ENCODE results near the gene RABEP1. TPM values are rescaled to one million over a fixed set of nuclear protein-coding genes. Genes with fewer than 3 reads are reported as not detected.

RABEP1 gene
- polyA plus RNA-seq, 1 of the 3 experiments (the other 2 are of a cell fraction): 9.7 TPM

DNA sequence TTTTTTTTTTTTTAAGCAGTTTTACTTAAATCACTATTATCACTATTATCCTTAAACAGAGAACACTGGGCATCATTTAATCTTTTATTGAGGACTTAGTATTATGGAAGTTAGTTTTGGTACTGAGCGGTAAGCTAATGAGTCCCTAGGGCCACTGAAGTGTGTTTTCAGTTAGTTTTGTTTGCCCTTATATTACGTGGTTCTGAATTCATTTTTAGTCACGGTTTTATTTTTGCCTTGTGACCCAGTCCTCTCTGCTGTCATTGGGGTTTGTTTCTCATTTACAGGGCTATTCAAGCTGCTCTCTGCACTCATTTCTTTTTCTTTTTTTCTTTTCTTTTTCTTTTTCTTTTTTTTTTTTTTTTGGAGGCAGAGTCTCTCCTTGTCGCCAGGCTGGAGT is 17.3 kb downstream of the RABEP1 start:
- ChIA-PET CTCF (no interaction called here), POLR2A (no interaction called here)
- TF ChIP-seq, protein P1, sequence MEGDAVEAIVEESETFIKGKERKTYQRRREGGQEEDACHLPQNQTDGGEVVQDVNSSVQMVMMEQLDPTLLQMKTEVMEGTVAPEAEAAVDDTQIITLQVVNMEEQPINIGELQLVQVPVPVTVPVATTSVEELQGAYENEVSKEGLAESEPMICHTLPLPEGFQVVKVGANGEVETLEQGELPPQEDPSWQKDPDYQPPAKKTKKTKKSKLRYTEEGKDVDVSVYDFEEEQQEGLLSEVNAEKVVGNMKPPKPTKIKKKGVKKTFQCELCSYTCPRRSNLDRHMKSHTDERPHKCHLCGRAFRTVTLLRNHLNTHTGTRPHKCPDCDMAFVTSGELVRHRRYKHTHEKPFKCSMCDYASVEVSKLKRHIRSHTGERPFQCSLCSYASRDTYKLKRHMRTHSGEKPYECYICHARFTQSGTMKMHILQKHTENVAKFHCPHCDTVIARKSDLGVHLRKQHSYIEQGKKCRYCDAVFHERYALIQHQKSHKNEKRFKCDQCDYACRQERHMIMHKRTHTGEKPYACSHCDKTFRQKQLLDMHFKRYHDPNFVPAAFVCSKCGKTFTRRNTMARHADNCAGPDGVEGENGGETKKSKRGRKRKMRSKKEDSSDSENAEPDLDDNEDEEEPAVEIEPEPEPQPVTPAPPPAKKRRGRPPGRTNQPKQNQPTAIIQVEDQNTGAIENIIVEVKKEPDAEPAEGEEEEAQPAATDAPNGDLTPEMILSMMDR (IDR thresholded peaks at IDR 0.05): no peak
- TF ChIP-seq TAF1 (IDR thresholded peaks at IDR 0.05; ENCODE audit: borderline replicate concordance, low read depth, low read length) (no peak), FOSL2 (IDR thresholded peaks at IDR 0.05; ENCODE audit: borderline replicate concordance, low read depth) (no peak), GATA2 (CRISPR knock-in tag; IDR thresholded peaks at IDR 0.05) (no peak), ELF1 (IDR thresholded peaks at IDR 0.05) (no peak), EZH2phosphoT487 (IDR thresholded peaks at IDR 0.05; ENCODE audit: borderline replicate concordance, low read depth) (no peak), MXI1 (IDR thresholded peaks at IDR 0.05; ENCODE audit: low read depth, low read length) (no peak), GABPA (IDR thresholded peaks at IDR 0.05; ENCODE audit: low read depth) (no peak), NRF1 (IDR thresholded peaks at IDR 0.05; ENCODE audit: low read depth, low read length) (no peak), NFIC (IDR thresholded peaks at IDR 0.05; ENCODE audit: borderline replicate concordance) (no peak), RXRA (IDR thresholded peaks at IDR 0.05; ENCODE audit: borderline replicate concordance, low read depth) (no peak), SIN3A (IDR thresholded peaks at IDR 0.05; ENCODE audit: borderline replicate concordance, low read depth, low read length) (no peak), RAD21 (IDR thresholded peaks at IDR 0.05; ENCODE audit: low read length) (no peak), YY1 (IDR thresholded peaks at IDR 0.05; ENCODE audit: low read depth) (no peak)
- TF ChIP-seq, protein P2, sequence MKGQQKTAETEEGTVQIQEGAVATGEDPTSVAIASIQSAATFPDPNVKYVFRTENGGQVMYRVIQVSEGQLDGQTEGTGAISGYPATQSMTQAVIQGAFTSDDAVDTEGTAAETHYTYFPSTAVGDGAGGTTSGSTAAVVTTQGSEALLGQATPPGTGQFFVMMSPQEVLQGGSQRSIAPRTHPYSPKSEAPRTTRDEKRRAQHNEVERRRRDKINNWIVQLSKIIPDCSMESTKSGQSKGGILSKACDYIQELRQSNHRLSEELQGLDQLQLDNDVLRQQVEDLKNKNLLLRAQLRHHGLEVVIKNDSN (IDR thresholded peaks at IDR 0.05; ENCODE audit: borderline replicate concordance, low read depth): no peak
- TF ChIP-seq, protein P3, sequence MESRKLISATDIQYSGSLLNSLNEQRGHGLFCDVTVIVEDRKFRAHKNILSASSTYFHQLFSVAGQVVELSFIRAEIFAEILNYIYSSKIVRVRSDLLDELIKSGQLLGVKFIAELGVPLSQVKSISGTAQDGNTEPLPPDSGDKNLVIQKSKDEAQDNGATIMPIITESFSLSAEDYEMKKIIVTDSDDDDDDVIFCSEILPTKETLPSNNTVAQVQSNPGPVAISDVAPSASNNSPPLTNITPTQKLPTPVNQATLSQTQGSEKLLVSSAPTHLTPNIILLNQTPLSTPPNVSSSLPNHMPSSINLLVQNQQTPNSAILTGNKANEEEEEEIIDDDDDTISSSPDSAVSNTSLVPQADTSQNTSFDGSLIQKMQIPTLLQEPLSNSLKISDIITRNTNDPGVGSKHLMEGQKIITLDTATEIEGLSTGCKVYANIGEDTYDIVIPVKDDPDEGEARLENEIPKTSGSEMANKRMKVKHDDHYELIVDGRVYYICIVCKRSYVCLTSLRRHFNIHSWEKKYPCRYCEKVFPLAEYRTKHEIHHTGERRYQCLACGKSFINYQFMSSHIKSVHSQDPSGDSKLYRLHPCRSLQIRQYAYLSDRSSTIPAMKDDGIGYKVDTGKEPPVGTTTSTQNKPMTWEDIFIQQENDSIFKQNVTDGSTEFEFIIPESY (IDR thresholded peaks at IDR 0.05; ENCODE audit: borderline replicate concordance, low read depth): no peak
- TF ChIP-seq, protein P4, sequence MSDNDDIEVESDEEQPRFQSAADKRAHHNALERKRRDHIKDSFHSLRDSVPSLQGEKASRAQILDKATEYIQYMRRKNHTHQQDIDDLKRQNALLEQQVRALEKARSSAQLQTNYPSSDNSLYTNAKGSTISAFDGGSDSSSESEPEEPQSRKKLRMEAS (IDR thresholded peaks at IDR 0.05; ENCODE audit: low read depth): no peak
- no peak for DNase-seq
- no peak overlapping the region for H3K4me3 ChIP-seq (ENCODE audit: low read depth in 2 of 2, low read length in 1 of 2)
- peaks cover 0 to 7% of the 10 kb centered on the region in 2 experiments for H3K36me3 ChIP-seq (replicated peaks in 1 of 2; ENCODE audit: control insufficient read depth in 1 of 2, insufficient read depth in 2 of 2, low read length in 1 of 2)
- no peak overlapping the region for H3K4me2 ChIP-seq
- H3K79me2 ChIP-seq (ENCODE audit: insufficient read depth): peaks cover 87% of the 10 kb centered on the region
- H3K9ac ChIP-seq: no peak overlapping the region
- H4K20me1 ChIP-seq (ENCODE audit: insufficient read depth): peaks cover 12% of the 10 kb centered on the region; the same call in 1 of the 2 replicates
- H3K4me1 ChIP-seq (ENCODE audit: control insufficient read depth in 1 of 2, insufficient read depth in 2 of 2, low read depth in 1 of 2, low read length in 1 of 2): no peaks in the 10 kb centered on the region
- H3F3A ChIP-seq (replicated peaks; ENCODE audit: insufficient read depth): peaks cover 3% of the 10 kb centered on the region
- H3K27ac ChIP-seq (ENCODE audit: low read depth in 2 of 2, low read length in 1 of 2): no peak overlapping the region
- H3K27me3 ChIP-seq (ENCODE audit: insufficient read depth): no peaks in the 10 kb centered on the region
- no peak overlapping the region for H2AFZ ChIP-seq (ENCODE audit: low read depth)
- no peaks in the 10 kb centered on the region for H3K9me2 ChIP-seq
- H3K9me3 ChIP-seq: no peaks in the 10 kb centered on the region
- WGBS (ENCODE audit: low lambda C conversion rate): 96% methylated on average over 4 of the region's 4 CpGs
